GM10248 (cell line): ENCODE measurements around the gene TIMP2.
"Not testable (repeated sequence)": the region's sequence is repeated elsewhere in the genome, so short reads cannot be mapped to it uniquely, and the experiment has no call there.

Source experiments
- CTCF ChIA-PET: fragments of 300-600 bp; sonication (Branson Sonifier 250); formaldehyde crosslinking; extraction: SDS; loops from one replicate; lab custom pipeline; 2021; ENCODE audit warnings: antibody characterized with exemption; lab: Yijun Ruan, JAX
- POLR2A ChIA-PET: fragments of 350-650 bp; sonication (Branson Sonifier 250); formaldehyde crosslinking; extraction: SDS; loops from one replicate; lab custom pipeline; 2020; ENCODE audit warnings: antibody characterized with exemption; lab: Yijun Ruan, JAX
- DNase-seq: peaks from one replicate; pipeline ENCODE4 v3.0.0; 2012; ENCODE audit errors: extremely low spot score
- CTCF ChIP-seq: IDR thresholded peaks from 2 replicates; pipeline ENCODE4 v1.5.1; 2012; ENCODE audit warnings: mild to moderate bottlenecking, low read depth; ENCODE audit errors: extremely low read depth, missing control alignments, control extremely low read depth

Gene TIMP2

GRCh38 chr17:78893684-78894083, 31.5 kb downstream of the TIMP2 start:
- TF ChIP-seq CTCF: no peak
- DNase-seq: no peak
- CTCF ChIA-PET: interaction anchor here (1.4 to 1.9 kb wide), 2 partner anchors 27 to 77 kb away, joined by 5 to 6 read pairs; no protein-coding TSS in a partner anchor
- POLR2A ChIA-PET: no interaction called here

GRCh38 chr17:78892936-78893379, 32.2 kb downstream of the TIMP2 start:
- no peak for DNase-seq
- ChIA-PET POLR2A (no interaction called here), CTCF (no interaction called here)
- no peak for TF ChIP-seq CTCF

- ChIA-PET CTCF (no interaction called here), POLR2A (no interaction called here)
- no peak for DNase-seq
- TF ChIP-seq CTCF: no peak
Measured at GRCh38 chr17:78892520-78892919, 32.7 kb downstream of the TIMP2 start.

GRCh38 chr17:78892062-78892456, 33.1 kb downstream of the TIMP2 start:
- TF ChIP-seq CTCF: no peak
- ChIA-PET POLR2A (no interaction called here), CTCF (no interaction called here)
- DNase-seq: no peak

- POLR2A ChIA-PET: no interaction called here
- TF ChIP-seq CTCF: no peak
- no peak for DNase-seq
- CTCF ChIA-PET: interaction anchor here (1.9 kb wide), 1 partner anchor 26 kb away, joined by 8 read pairs; no protein-coding TSS in a partner anchor
Measured at GRCh38 chr17:78891406-78892061, 33.7 kb downstream of the TIMP2 start.

GRCh38 chr17:78890498-78890897, 34.7 kb downstream of the TIMP2 start:
- ChIA-PET CTCF (interaction anchor here (1.2 to 1.9 kb wide), 2 partner anchors 10 to 25 kb away, joined by 3 to 8 read pairs; no protein-coding TSS in a partner anchor), POLR2A (no interaction called here)
- TF ChIP-seq CTCF: no peak
- DNase-seq: peak; percentile 70

GRCh38 chr17:78890096-78890495, 35.1 kb downstream of the TIMP2 start:
- DNase-seq, POLR2A ChIA-PET: not testable (repeated sequence)
- CTCF ChIA-PET: interaction anchor here (1.2 to 1.9 kb wide), 2 partner anchors 11 to 24 kb away, joined by 3 to 8 read pairs; no protein-coding TSS in a partner anchor
